Hindlimb muscle (tissue), 1 donor: ENCODE measurements around the gene ADAP1. TPM values are rescaled to one million over a fixed set of nuclear protein-coding genes. Genes with fewer than 3 reads are reported as not detected.

ENCODE experiments used
- DNase-seq: peaks from one replicate; pipeline ENCODE4 v3.0.0-alpha.2; 2013
- polyA plus RNA-seq: library from polyadenylated mRNA; unstranded; fragments of 120-200 nt; gene quantifications from one replicate; pipeline ENCODE4 v1.2.1, GENCODE V29; 2013; ENCODE audit not compliant: insufficient read length

ADAP1 gene
- polyA plus RNA-seq, 1 donor = 2.1 TPM

DNA sequence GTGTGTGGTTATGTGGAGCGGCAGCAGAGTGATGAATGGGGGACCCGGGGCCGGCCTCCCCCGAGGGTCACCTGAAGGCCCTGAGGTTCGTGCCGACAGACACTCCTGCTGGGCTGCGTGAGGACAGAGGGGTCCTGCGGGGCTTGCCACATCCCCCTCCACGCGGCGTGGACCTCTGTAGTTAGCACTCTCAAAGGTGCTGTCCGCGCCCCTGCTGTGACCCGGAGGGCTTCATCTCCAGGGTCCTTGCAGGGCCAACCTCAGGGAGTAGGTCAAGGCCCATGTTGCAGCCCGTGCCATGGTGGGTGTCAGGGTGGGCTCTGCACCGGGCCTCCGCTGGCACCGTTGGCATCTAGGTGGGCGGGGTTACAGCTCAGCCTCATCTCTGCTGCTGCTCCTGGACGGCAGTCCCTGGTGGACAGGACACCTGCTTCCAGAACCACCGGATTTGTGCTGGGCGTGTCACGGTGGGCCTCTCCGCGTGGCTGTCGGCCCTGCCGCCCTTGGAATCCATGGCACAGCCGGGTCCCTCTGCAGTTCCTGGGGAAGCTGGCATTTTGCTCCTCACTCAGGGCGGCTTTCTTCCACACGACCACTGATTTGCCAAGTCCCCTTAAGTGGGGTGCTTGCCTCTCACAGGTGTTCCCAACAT, 97.9 kb downstream of the ADAP1 start:
- DNase-seq = no peak

- DNase-seq = no peak
These were observed 98.7 kb downstream of the ADAP1 start for GRCh38 chr7:855686-856369.

GRCh38 chr7:854118-854775, 100.2 kb downstream of the ADAP1 start:
- no peak for DNase-seq

GRCh38 chr7:853366-854117, 100.9 kb downstream of the ADAP1 start:
- DNase-seq = no peak

DNA sequence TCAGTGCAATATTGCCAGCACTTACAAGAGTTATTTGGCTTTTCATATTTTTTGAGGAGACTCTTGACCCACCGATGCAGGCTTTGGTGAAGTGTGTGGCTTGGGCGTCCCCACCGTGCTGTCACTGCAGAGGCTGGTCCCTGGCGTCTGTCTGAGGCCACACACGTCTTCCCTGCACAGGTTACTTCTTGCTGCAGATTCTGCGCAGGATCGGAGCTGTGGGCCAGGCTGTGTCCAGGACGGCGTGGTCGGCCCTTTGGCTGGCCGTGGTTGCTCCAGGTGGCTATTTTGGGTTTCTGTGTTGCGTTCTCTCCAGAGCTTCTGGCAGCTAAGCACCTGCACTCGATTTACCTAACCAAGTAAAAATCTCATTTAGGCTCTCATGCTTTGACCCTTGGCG, 103.3 kb downstream of the ADAP1 start:
- no peak for DNase-seq

- DNase-seq = no peak
These were observed 104.7 kb downstream of the ADAP1 start for GRCh38 chr7:849781-850180.

- no peak for DNase-seq
These were observed 105.3 kb downstream of the ADAP1 start for GRCh38 chr7:849145-849544.

Other genes starting within 250 kb of the ADAP1 start
- 31.6 TPM for gene DNAAF5, start 228.0 kb downstream of the ADAP1 start, polyA plus RNA-seq
- 35.7 TPM for gene PRKAR1B, start 227.4 kb downstream of the ADAP1 start, polyA plus RNA-seq
- 227 TPM for gene SUN1, start 122.2 kb downstream of the ADAP1 start, polyA plus RNA-seq
- gene GET4, start 78.1 kb downstream of the ADAP1 start, polyA plus RNA-seq = 50.6 TPM
- 13.1 TPM for gene COX19, start 20.9 kb upstream of the ADAP1 start, polyA plus RNA-seq
- 1.7 TPM for gene CYP2W1, start 28.5 kb upstream of the ADAP1 start, polyA plus RNA-seq
- 6.2 TPM for gene GPR146, start 89.9 kb upstream of the ADAP1 start, polyA plus RNA-seq
- gene GPER1, start 133.4 kb upstream of the ADAP1 start, polyA plus RNA-seq = 14.2 TPM
- 13.1 TPM for gene ZFAND2A, start 205.5 kb upstream of the ADAP1 start, polyA plus RNA-seq